ENCODE results near the gene AFF4.

GRCh38 chr5:132839426-132840301 lies 123.8 kb downstream of the AFF4 start:
- TF ChIP-seq CTCF (IDR thresholded peaks at IDR 0.05) = no peak
- no peak for TF ChIP-seq POLR2AphosphoS5 (IDR thresholded peaks at IDR 0.05)

Data from gastroesophageal sphincter (tissue), 3 donors.